ENCODE data around the gene OTULINL. TPM values are rescaled to one million over a fixed set of nuclear protein-coding genes. Genes with fewer than 3 reads are reported as not detected.

OTULINL gene
- total and polyA plus RNA-seq, 2 of the 8 experiments (the other 6 are each of a cell fraction or from before 2014, with no cell fraction given), result 3.1 to 8.3 TPM

DNA sequence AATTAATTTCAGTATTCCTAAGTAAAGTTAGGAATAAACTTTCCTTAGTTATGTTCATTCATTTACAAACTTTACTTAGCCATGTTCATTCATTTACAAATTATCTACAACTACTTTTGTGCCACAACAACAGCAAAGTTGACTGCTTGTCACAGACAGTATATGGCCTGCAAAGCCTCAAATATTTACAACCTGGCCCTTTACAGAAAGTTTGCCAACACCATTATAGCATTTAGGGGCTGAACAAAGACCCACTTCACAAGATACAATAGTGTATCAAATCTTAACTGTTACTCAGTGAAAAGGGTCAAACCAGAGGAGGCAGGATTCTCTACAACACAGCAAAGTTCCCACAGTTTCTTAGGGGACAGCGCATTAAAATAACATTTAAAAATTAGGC, 9.7 kb upstream of the OTULINL start (continued):
- TF ChIP-seq SP2 (IDR thresholded peaks at IDR 0.05; ENCODE audit: low read length) (no peak), SIX5 (IDR thresholded peaks at IDR 0.05; ENCODE audit: low read depth, low read length) (no peak), EZH2 (IDR thresholded peaks at IDR 0.05; ENCODE audit: low read depth, low read length, severe bottlenecking) (no peak), SRF (IDR thresholded peaks at IDR 0.05; ENCODE audit: low read depth, low read length) (no peak)

All from H1 (cell line).